Activated naive CD4-positive, alpha-beta T cell treated with anti-CD3 and anti-CD28 coated beads, Interleukin-2, amount 50 U/mL, for 72 hours (primary cell): ENCODE results near the gene ANKRD13D. TPM values are rescaled to one million over a fixed set of nuclear protein-coding genes. Genes with fewer than 3 reads are reported as not detected.

ENCODE experiments used
- ATAC-seq, 2 donors: fragments of 150-1000 bp; cut with Tn5 transposase; 2 replicates each; pipeline ENCODE4 v1.10.0; 2021; ENCODE audit warnings: mild to moderate bottlenecking in 2 of 2, moderate library complexity in 2 of 2
- DNase-seq, 2 donors: peaks; one replicate each; pipeline ENCODE4 v3.0.0; 2021 to 2022; ENCODE audit warnings: low spot score in 2 of 2
- H3K27ac Mint-ChIP-seq, 2 donors: one replicate each; pipeline ENCODE4 v1.8.0; 2022; ENCODE audit warnings: mild to moderate bottlenecking in 2 of 2, mixed read lengths in 2 of 2
- H3K36me3 Mint-ChIP-seq, 2 donors: one replicate each; pipeline ENCODE4 v1.8.0; 2022; ENCODE audit warnings: mixed read lengths in 2 of 2
- H3K9me3 Mint-ChIP-seq, 2 donors: one replicate each; pipeline ENCODE4 v1.8.0; 2022; ENCODE audit warnings: mixed read lengths in 2 of 2
- total RNA-seq, 2 donors: library from RNA; stranded (reverse); gene quantifications; one replicate each; pipeline ENCODE4 v1.2.3, GENCODE V29; 2022

ANKRD13D gene
- total RNA-seq, 2 donors from 2014 or later, result 76.0 to 213 TPM

DNA sequence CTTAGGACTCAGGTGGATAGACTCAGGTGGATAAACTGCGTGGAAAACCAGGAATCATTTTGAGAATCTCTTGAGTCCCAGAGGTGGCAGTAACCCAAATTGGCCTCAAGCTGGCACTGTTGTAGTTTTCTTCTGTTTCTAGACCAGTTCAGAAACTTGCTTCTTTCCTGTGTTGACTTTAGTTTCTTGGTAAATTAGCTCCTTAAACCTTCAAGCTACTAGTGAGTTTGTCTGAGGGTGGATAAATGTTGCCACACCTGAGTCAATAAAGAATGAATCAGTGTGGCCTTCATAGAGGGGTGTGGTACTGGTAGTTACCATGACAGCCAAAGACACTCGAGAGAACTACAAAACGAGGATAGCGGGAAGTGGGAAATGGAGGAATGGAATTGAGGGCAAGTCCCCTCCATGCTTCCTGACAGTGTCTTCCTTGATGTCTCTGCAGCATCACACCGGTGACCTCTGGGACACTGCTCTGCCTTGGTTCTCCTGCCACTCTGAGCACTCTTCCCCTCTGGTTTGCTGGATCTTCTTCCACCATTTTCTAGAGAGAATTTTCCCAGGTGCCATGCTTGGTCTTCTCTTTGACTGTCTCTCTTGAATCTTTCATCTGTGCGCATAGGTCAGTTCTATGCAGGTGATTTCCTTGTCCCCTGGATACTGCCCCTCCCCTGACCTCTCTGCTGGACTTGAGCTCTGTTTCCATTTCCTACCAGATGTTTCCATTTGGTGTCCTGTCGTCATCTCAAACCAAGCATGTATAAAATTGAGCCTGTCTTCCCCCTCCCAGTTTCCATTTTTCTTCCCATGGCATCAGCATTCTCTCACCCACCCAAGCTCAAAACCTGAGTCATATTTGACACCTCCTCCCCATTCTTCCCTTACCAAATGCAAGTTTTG lies 57.1 kb downstream of the ANKRD13D start:
- no peaks in the 10 kb centered on the region for H3K9me3 Mint-ChIP-seq
- ATAC-seq, result peak; percentile 47 to 75
- no peaks in the 10 kb centered on the region for H3K36me3 Mint-ChIP-seq
- no peak for DNase-seq
- H3K27ac Mint-ChIP-seq, result peak overlapping the region; percentile 84 to 88

DNA sequence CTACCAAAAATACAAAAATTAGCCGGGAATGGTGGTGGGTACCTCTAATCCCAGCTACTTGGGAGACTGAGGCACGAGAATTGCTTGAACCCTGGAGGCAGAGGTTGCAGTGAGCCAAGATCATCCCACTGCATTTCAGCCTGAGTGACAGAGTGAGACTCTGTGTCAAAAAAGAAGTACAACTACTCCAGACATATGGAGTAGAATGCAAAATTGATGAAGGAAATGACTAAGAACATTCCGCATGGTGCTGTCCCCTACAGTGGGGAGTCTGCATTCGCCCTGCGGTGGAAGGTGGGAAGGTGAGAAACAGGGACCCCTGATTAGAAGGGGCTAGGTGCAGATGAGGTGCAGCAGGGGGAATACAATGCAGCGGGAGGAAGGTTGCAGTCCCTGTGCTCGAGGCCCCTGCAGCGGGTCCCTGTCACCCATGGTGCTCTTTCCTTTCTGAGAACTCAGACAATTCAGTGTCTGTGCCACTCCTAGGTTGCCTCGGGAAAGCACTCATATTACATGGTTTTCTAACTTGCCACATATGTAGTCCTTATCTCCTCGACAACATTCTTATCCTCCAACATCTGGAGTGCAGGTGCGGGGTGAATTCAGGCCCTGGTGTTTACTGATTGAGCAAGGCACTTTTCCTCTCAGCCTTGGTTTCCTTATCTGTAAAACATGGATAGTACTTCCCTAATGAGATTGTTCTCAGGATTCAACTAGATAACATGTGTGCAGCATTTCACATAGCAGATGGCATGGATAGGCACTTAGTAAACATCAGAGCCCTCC lies 59.1 kb downstream of the ANKRD13D start:
- H3K27ac Mint-ChIP-seq, result peak overlapping the region in 1 of 2 donors; percentile 75
- ATAC-seq, result no peak
- H3K9me3 Mint-ChIP-seq, result no peaks in the 10 kb centered on the region
- no peaks in the 10 kb centered on the region for H3K36me3 Mint-ChIP-seq
- DNase-seq, result no peak

DNA sequence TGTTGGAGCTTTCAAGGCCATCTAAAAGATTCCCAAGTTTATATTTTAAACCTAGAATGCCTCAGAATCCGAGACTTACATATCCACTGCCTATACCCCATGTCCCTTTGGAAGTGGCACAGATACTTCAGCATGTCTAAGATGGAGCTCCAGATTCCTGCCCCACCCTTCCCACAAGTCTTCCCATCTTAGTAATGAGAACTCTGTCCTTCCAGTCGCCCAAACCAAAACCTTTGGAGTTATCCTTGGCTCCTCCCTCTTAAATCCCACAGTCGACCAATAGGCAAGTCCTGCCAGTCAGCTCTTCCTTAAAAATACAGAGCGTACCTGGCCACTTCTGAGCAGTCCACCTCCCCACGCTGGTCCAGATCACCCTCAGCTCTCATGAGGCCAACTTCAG lies 59.9 kb downstream of the ANKRD13D start:
- Mint-ChIP-seq H3K9me3 (no peaks in the 10 kb centered on the region), H3K27ac (peak overlapping the region in 1 of 2 donors; percentile 75)
- DNase-seq, result no peak

DNA sequence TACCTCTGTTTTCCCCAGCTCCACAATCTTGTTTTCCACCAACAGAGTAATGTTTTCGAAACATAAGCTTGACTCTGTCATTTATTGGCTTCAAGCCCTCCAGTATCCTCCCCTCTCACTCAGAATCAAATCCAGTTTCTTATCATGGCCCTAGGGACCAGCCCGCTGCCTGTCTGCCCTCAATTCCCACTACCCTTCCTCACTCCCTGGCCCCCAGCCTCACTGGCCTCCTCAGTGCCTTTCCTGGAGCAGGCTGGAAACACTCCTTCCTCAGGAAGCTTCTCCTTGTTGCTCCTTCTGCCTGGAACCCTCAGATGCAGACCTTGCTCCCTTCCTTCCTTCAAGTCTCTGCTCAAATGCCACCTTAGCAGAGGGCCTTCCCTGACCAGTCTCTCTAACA lies 60.4 kb downstream of the ANKRD13D start:
- peak overlapping the region in 1 of 2 donors; percentile 75 for H3K27ac Mint-ChIP-seq
- ATAC-seq, result no peak
- no peak for DNase-seq
- no peaks in the 10 kb centered on the region for H3K9me3 Mint-ChIP-seq
- H3K36me3 Mint-ChIP-seq, result no peaks in the 10 kb centered on the region

More for the DNA sequence above, 59.9 kb downstream of the ANKRD13D start:
- no peak for ATAC-seq
- H3K36me3 Mint-ChIP-seq, result no peaks in the 10 kb centered on the region

DNA sequence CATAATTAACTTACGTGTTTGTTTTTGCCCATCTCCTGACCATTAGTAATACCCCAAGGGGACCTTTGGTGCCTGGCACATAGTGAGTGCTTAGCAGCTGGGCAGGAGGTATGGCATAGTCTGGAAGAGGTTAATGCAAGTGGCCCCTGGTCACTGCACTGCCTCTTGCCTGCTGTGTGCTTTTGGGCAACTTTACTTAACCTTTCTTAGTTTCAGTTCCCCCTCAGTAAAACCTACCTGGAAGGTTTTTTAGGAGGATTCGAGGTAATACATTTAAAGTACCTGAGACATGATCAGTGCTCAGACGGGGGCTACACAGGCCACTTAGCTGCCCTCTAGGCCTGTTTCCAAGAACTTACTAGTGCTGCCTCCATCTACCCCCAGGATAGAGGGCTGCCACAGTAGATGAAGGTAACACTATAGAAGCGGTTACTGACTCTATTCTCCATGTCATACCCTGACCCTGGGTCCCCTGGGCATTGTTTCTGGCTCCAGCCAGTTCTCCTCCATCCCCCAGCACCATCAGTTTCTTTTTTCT lies 60.9 kb downstream of the ANKRD13D start:
- Mint-ChIP-seq H3K9me3 (no peaks in the 10 kb centered on the region), H3K27ac (peak overlapping the region in 1 of 2 donors; percentile 75), H3K36me3 (no peaks in the 10 kb centered on the region)
- no peak for DNase-seq
- no peak for ATAC-seq

DNA sequence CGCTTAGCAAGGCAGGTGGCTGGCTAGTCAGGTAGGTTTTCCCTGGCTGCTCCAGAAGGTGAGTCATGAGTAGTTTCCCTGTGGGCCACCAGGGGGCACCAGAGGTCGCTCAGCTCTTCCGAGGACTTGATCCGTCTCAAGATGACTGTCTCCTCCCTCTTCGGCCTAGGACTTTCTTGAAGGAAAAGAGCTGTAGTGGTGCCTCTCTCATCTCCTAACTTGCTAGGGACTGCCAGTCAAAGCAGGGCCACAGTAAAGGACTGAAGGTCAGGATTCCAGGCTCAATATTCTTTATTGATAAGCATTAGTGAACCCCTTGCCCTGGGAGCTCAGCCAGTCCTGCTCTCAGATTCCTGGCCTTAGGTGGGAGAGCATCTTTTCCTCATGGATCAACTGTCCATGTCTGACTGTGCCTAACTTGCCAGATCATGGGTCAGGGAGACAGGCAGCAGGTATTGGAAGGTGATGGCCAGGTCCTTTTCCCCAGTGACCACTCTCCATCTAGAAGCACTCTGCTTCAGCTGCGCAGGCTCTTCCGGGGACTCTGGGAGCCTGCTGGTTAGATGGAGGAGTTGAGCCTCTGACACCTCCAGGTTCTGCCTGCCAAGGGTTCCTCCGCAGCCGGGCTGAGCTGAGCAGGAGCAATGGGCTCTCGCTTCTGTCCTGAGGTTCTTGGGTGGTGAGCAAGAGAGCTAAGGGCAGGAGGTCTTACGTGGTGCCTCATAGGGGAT lies 62.3 kb downstream of the ANKRD13D start:
- Mint-ChIP-seq H3K9me3 (no peaks in the 10 kb centered on the region), H3K36me3 (no peaks in the 10 kb centered on the region), H3K27ac (peak overlapping the region; percentile 22 to 90)
- ATAC-seq, result peak; percentile 3 to 12
- DNase-seq, result peak in 1 of 2 donors; percentile 59

Other genes with a start within 250 kb of the ANKRD13D start
- under 1 TPM; 0.68 to 0.89 TPM for gene RHOD, start 232.5 kb upstream of the ANKRD13D start, total RNA-seq
- 10 to 100 TPM; 82.7 to 97.5 TPM for gene KDM2A, start 170.0 kb upstream of the ANKRD13D start, total RNA-seq
- 100 to 1,000 TPM; 289 to 376 TPM for gene GRK2, start 22.8 kb upstream of the ANKRD13D start, total RNA-seq
- gene SSH3, start 14.2 kb downstream of the ANKRD13D start, total RNA-seq, result 10 to 100 TPM; 11.6 to 16.5 TPM
- 10 to 100 TPM; 49.9 to 57.2 TPM for gene POLD4, start 64.2 kb downstream of the ANKRD13D start, total RNA-seq
- gene CLCF1, start 84.3 kb downstream of the ANKRD13D start, total RNA-seq, result under 1 TPM in 1 of 2 donors, not detected in 1; 0.89 TPM
- gene RAD9A, start 102.7 kb downstream of the ANKRD13D start, total RNA-seq, result 10 to 100 TPM; 35.6 to 53.7 TPM
- 100 to 1,000 TPM; 238 to 253 TPM for gene PPP1CA, start 112.6 kb downstream of the ANKRD13D start, total RNA-seq
- gene TBC1D10C, start 114.8 kb downstream of the ANKRD13D start, total RNA-seq, result 100 to 1,000 TPM; 135 to 155 TPM
- gene CARNS1, start 126.4 kb downstream of the ANKRD13D start, total RNA-seq, result 1 to 10 TPM; 1.4 to 4.5 TPM
- gene RPS6KB2, start 139.2 kb downstream of the ANKRD13D start, total RNA-seq, result 10 to 100 TPM; 64.3 to 68.8 TPM
- gene PTPRCAP, start 148.4 kb downstream of the ANKRD13D start, total RNA-seq, result 100 to 1,000 TPM in 1 of 2 donors, 10 to 100 TPM in 1; 65.2 to 131 TPM
- 100 to 1,000 TPM; 293 to 428 TPM for gene CORO1B, start 154.2 kb downstream of the ANKRD13D start, total RNA-seq
- not detected for gene GPR152, start 163.4 kb downstream of the ANKRD13D start, total RNA-seq
- 1 to 10 TPM; 1.7 to 2.8 TPM for gene CABP4, start 166.1 kb downstream of the ANKRD13D start, total RNA-seq
- gene TMEM134, start 179.9 kb downstream of the ANKRD13D start, total RNA-seq, result 10 to 100 TPM; 39.1 to 77.9 TPM
- 100 to 1,000 TPM; 151 to 207 TPM for gene AIP, start 193.7 kb downstream of the ANKRD13D start, total RNA-seq
- gene PITPNM1, start 216.1 kb downstream of the ANKRD13D start, total RNA-seq, result 100 to 1,000 TPM; 102 to 122 TPM
- gene CDK2AP2, start 218.9 kb downstream of the ANKRD13D start, total RNA-seq, result 10 to 100 TPM; 72.4 to 85.2 TPM
- gene CABP2, start 234.1 kb downstream of the ANKRD13D start, total RNA-seq, result not detected